ENCODE data around the gene PPP3CA.
A peak's percentile ranks its signal among the peaks of the same experiment; 100 is the strongest.

PPP3CA gene

GRCh38 chr4:101355767-101356702 lies 8.7 kb upstream of the PPP3CA start:
- peak; percentile 93 for DNase-seq (ENCODE audit: low read depth)
- TF ChIP-seq, protein P1, sequence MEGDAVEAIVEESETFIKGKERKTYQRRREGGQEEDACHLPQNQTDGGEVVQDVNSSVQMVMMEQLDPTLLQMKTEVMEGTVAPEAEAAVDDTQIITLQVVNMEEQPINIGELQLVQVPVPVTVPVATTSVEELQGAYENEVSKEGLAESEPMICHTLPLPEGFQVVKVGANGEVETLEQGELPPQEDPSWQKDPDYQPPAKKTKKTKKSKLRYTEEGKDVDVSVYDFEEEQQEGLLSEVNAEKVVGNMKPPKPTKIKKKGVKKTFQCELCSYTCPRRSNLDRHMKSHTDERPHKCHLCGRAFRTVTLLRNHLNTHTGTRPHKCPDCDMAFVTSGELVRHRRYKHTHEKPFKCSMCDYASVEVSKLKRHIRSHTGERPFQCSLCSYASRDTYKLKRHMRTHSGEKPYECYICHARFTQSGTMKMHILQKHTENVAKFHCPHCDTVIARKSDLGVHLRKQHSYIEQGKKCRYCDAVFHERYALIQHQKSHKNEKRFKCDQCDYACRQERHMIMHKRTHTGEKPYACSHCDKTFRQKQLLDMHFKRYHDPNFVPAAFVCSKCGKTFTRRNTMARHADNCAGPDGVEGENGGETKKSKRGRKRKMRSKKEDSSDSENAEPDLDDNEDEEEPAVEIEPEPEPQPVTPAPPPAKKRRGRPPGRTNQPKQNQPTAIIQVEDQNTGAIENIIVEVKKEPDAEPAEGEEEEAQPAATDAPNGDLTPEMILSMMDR (conservative IDR thresholded peaks at IDR 0.05; ENCODE audit: low read depth, low read length) = no peak
- no peak overlapping the region for H3K4me3 ChIP-seq (ENCODE audit: low read depth, low read length)

GRCh38 chr4:101355246-101355645 lies 7.9 kb upstream of the PPP3CA start:
- DNase-seq (ENCODE audit: low read depth) = no peak
- no peak overlapping the region for H3K4me3 ChIP-seq (ENCODE audit: low read depth, low read length)
- TF ChIP-seq, protein P1 (conservative IDR thresholded peaks at IDR 0.05; ENCODE audit: low read depth, low read length) = no peak

DNA sequence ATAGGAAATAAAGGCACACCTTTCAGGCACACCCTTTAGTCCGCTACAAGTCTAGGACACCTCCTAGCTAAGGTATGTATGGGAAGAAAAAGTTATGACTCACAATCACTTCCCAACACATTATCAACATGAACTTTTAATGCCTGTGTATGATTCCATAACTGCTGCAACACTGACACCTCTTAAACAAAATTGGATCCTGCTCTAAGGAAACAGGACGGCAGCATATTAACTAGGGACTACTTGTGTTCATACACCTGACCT lies 2.4 kb upstream of the PPP3CA start:
- TF ChIP-seq, protein P1 (conservative IDR thresholded peaks at IDR 0.05; ENCODE audit: low read depth, low read length) = no peak
- DNase-seq (ENCODE audit: low read depth) = no peak
- H3K4me3 ChIP-seq (ENCODE audit: low read depth, low read length) = no peak overlapping the region

- no peak for DNase-seq (ENCODE audit: low read depth)
- TF ChIP-seq, protein P1 (conservative IDR thresholded peaks at IDR 0.05; ENCODE audit: low read depth, low read length) = no peak
- H3K4me3 ChIP-seq (ENCODE audit: low read depth, low read length) = no peak overlapping the region
Measured at GRCh38 chr4:101348995-101349800, 1.9 kb upstream of the PPP3CA start.

- DNase-seq (ENCODE audit: low read depth) = no peak
- TF ChIP-seq, protein P1 (conservative IDR thresholded peaks at IDR 0.05; ENCODE audit: low read depth, low read length) = no peak
Measured at GRCh38 chr4:101348367-101348827, 1.1 kb upstream of the PPP3CA start.

DNA sequence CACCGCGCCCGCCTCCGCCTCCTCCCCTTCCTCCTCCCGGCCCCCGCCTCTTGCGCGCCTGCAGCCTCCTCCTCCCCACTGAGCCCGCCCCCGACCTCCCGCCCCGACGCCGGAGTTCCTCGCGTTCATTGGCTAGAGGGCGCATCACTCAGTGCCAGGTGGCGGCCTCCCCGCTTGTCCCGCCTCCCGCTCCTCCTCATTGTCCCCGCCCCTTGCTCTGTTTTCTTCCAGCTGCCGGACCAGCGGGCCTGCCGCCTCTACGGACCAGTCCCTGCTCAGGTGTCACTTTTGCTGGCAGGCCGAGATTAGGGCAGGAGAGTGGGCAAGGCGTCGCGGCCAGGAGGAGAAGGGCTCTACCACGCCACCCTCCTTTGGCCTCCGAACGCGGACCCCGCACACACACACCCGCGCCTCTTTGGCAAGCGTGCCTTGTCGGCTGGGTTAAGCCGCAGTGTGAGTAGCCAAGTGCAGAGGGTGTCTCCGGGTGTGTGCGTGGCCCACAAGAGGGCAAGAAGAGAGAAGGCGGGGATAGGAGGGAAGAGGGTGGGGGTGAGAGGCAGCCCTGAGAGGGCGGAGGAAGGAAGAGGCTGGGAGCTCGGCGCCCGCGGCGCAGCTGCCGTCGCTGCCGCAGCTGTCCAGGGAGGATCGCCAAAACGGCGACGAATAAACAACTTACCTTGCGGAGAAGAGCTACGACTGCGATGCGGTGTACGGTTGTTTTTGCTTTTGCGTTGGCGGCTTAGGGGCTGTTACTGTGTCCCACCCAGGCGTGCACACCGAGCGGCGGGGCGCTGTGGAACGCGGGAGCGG lies 436 bp upstream of the PPP3CA start:
- H3K4me3 ChIP-seq (ENCODE audit: low read depth, low read length) = peak overlapping the region; percentile 87
- TF ChIP-seq, protein P1 (conservative IDR thresholded peaks at IDR 0.05; ENCODE audit: low read depth, low read length) = peak; percentile 19
- DNase-seq (ENCODE audit: low read depth) = peak; percentile 99

More at GRCh38 chr4:101348367-101348827, 1.1 kb upstream of the PPP3CA start:
- H3K4me3 ChIP-seq (ENCODE audit: low read depth, low read length) = peak overlapping the region; percentile 87

Measured in choroid plexus epithelial cell (primary cell).